HG02884 (cell line): ENCODE measurements around the gene GLDC.
"Not testable (repeated sequence)": the region's sequence is repeated elsewhere in the genome, so short reads cannot be mapped to it uniquely, and the experiment has no call there.

Experiments
- ATAC-seq: cut with Tn5 transposase; IDR thresholded peaks from one replicate; pipeline ENCODE4 v1.9.1; 2021; ENCODE audit warnings: mild to moderate bottlenecking, moderate library complexity; ENCODE audit not compliant: unreplicated experiment

GLDC gene

DNA sequence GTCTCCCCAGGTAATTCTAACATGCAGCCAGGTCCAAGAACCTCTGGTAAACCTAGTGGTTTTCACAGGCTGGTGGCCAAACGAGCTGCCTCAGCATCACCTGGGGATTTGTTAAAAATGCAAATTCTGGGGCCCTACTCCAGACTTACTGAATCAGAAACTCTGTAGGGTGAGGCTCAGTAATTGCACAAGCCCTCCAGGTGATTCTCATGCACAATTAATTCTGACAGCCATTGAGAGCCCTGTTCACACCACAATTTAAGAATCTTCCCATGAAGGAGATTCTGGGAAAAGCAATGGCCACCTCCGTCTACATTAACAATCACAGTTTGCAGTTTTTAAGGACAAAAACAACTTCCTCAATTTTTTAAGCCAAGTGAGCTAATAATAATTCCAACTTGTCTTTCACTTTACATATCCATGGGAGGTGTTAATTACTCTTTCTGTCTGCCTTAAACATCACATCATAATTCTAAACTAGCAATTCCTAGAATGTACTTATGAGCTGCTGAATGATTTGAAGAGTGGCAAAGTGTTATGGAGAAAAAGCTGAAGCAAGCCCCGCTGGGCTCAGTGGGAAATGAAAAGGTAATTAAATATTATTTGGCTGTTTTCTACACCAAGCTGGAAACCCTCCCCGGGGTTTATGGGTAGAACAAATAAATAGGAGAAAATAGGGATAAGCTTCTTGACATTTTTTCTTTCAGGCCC, 70.0 kb downstream of the GLDC start:
- ATAC-seq, result peak; percentile 93

- no peak for ATAC-seq
These were observed 78.4 kb downstream of the GLDC start for GRCh38 chr9:6567140-6567591.

GRCh38 chr9:6566409-6567139, 79.0 kb downstream of the GLDC start:
- ATAC-seq, result peak; percentile 54

- no peak for ATAC-seq
These were observed 80.2 kb downstream of the GLDC start for GRCh38 chr9:6565312-6565711.

GRCh38 chr9:6564868-6565267, 80.7 kb downstream of the GLDC start:
- no peak for ATAC-seq

- ATAC-seq, result no peak
These were observed 81.2 kb downstream of the GLDC start for GRCh38 chr9:6564360-6564759.

GRCh38 chr9:6562871-6563430, 82.6 kb downstream of the GLDC start:
- no peak for ATAC-seq

DNA sequence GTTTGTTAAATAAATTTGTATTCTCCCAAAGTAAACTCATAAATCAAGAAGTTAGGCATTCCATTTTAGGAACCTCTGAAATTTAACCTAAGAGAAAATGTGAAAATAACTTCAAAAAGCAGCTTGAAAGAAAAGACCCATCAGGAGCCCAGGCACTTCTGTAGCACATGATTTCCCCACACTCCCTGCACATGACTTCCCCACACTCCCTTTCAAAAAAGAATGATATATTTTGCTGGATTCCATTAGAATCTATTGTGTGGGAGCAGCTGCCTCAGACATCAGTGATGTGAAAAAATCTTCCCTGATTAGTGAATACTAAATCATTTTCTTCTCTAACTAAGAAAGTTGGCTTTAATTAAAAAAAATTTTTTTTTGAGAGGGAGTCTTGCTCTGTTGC, 83.3 kb downstream of the GLDC start:
- ATAC-seq, result no peak

- no peak for ATAC-seq
These were observed 87.5 kb downstream of the GLDC start for GRCh38 chr9:6557883-6558616.

DNA sequence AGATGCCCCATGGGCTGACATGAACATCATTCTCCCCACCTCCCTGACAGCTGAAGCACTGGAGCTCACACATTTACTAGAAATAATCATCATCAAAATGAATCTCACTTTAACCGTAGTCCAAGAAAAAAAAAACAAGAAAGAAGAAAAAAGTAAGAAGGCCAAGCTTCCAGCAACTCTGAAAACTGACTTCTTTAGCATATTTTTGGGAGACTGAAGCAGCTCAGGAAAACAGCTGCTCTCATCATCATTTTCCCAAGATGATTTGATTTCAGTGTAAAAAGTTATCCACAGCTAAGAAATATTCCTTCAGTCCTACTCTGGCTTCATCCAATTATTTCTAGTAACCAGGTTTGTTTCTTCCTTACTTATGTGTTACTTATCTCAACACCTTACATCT, 91.7 kb downstream of the GLDC start:
- ATAC-seq, result no peak

GRCh38 chr9:6552498-6553121, 92.9 kb downstream of the GLDC start:
- ATAC-seq, result no peak

DNA sequence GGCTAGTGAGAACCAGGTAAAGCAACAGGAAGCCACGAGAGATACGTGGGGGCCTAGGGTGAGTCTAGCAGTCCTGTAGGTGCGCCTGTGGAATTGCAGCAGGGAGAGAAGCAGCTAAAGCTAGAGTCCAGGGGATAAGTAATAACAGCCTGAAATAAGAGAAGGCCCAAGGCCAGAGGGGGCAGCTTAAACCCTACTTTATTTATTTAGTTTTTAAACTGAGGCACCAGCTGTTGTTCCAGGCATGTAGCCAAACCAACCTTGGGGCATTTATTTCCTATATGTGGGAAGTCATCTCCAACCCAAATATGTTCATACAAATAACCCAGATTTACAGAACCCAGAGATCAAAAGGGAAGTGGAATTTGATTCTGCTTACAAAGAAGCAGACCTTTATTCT, 93.5 kb downstream of the GLDC start:
- no peak for ATAC-seq

DNA sequence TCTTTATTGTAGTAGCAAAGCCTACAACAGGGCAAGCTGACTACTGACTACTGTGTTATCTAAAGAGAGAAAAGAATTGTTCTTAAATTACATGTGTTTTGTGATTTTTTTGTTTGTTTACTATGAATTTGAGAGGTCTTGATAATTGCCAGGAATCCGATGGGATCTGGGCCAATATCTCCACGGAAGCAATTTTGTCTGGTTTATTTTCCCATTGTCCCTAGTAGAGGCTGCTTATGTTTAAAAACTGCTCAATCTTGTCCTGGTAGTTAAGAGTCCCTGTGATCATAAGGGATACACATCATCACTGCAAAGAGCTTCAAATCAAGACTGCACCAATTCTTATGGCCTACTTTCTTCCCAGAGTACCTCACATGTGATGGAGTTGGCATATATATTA, 94.4 kb downstream of the GLDC start:
- ATAC-seq, result no peak

DNA sequence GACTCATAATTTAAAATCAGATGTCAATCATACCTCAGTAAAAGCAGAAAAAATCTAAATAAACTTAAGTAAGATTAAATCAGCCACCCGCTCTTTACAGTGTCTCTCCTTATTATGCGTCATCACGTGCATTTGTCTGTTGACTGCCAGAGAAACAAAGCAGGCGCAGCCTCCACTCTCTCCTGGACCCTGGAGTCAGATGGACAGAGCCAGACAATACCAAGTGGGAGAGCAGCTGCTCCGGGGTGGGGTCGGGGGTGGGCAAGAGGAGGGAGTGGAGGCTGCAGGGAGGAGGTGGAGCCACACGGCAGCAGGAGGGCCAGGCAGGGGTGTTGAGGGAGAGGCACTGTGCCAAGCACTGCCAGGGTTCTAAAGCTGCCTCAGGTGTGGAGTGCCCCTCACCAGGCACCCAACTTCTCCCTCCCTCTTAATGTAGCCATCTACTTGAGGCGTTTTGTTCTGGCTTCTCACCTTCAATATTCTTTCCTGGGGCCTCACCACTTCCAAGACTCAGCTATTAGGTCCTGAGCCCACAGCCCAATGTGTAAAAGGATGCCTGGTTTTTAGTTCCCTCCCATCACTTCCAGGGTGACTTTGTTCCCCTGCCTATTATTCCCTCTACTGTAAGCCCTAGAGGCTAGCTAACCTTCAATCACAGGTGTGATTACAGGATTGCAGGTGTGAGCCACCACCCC, 96.3 kb downstream of the GLDC start:
- ATAC-seq, result no peak

DNA sequence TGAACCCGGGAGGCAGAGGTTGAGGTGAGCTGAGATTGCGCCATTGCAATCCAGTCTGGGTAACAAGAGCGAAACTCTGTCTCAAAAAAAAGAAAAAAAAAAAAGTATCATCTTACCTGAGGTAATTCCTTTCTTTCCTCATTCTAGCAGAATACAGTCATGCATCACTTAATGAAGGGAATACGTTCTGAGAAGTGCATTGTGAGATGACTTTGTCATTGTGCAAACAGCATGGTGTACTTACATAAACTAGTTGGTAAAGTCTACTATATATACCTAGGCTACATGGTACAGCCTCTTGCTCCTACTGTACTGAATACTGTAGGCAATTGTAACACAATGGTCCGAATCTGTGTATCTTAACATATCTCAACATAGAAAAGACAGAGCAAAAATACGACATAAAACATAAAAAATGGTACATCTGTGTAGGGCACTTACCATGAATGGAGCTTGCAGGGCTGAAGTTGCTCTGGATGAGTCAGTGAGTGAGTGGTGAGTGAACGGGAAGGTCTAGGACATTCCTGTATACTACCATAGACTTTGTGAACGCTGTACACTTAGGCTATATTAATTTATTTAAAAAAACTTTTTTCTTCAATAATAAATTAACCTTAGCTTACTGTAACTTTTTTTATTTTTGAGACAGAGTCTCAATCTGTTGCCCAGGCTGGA, 100.4 kb downstream of the GLDC start:
- no peak for ATAC-seq

DNA sequence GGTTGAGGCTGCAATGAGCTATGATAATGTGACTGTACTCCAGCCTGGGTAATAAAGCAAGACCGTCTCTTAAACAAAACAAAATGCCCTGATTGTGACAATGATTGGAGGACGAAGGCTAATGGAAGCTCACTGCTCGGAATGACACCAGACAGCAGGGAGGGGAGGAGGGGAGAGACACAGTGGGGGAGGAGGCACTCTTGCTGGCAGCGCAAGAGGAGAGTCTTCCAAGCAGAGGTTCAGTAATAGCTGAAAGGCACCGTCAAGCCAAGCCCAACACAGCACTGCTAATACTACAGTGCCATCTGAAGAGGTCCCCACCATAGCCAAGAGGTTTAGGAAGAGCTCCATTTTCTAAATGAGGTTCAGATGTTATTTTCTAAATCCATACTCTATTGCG, 102.3 kb downstream of the GLDC start:
- ATAC-seq, result no peak

GRCh38 chr9:6542617-6543016, 102.9 kb downstream of the GLDC start:
- ATAC-seq, result not testable (repeated sequence)

- ATAC-seq, result no peak
These were observed 106.9 kb downstream of the GLDC start for GRCh38 chr9:6538666-6539071.

DNA sequence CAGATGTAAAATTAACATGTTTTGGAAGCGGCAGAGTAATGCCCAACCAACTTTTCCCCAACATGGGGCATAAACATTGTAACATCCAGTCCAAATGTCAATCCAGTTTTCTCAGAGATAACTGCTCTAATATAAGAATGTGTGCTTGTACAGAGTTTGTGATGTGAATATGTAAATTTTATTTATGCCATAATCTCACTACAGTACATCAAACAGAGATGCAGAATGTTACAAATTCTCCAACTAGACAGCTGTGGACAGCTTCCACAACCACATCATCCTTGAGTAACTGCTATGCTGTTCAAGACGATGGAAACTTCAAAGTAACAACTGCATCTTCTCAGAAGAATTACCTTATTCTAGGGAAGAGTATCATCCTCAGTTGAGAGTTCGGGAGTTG, 109.9 kb downstream of the GLDC start:
- ATAC-seq, result no peak
